GM18505 (cell line): Measurements from ENCODE around the gene MACROD1.

Experiments used
- ATAC-seq: cut with Tn5 transposase; IDR thresholded peaks from one replicate; pipeline ENCODE4 v1.9.1; 2021; ENCODE audit not compliant: unreplicated experiment
- POLR2A ChIP-seq: IDR thresholded peaks from 4 replicates; pipeline ENCODE4 v1.6.1; 2011; ENCODE audit warnings: borderline replicate concordance; ENCODE audit not compliant: insufficient read depth, insufficient read length; ENCODE audit errors: extremely low read depth

Gene MACROD1

GRCh38 chr11:64038500-64038899, 127.4 kb downstream of the MACROD1 start:
- ATAC-seq = no peak
- TF ChIP-seq POLR2A = no peak

- TF ChIP-seq POLR2A = no peak
- ATAC-seq = no peak
These were observed 128.8 kb downstream of the MACROD1 start for GRCh38 chr11:64037027-64037634.

- no peak for ATAC-seq
- TF ChIP-seq POLR2A = no peak
These were observed 129.6 kb downstream of the MACROD1 start for GRCh38 chr11:64036087-64037026.

- no peak for TF ChIP-seq POLR2A
- ATAC-seq = no peak
These were observed 130.3 kb downstream of the MACROD1 start, which contains the start of gene FLRT1 for GRCh38 chr11:64035576-64035975. Gene FLRT1 (plus strand): TSS chr11:64035931. CDS start chr11:64116268, 80,337 bp downstream.

- no peak for TF ChIP-seq POLR2A
- no peak for ATAC-seq
These were observed 130.8 kb downstream of the MACROD1 start for GRCh38 chr11:64035081-64035524.

GRCh38 chr11:64034411-64034811, 131.5 kb downstream of the MACROD1 start:
- no peak for TF ChIP-seq POLR2A
- no peak for ATAC-seq

- ATAC-seq = no peak
- no peak for TF ChIP-seq POLR2A
These were observed 133.9 kb downstream of the MACROD1 start for GRCh38 chr11:64032050-64032449.

GRCh38 chr11:64031001-64031400, 134.9 kb downstream of the MACROD1 start:
- no peak for TF ChIP-seq POLR2A
- ATAC-seq = no peak

GRCh38 chr11:64029773-64030172, 136.1 kb downstream of the MACROD1 start:
- no peak for TF ChIP-seq POLR2A
- ATAC-seq = no peak

GRCh38 chr11:64028398-64029115, 137.4 kb downstream of the MACROD1 start:
- ATAC-seq = no peak
- TF ChIP-seq POLR2A = no peak

GRCh38 chr11:64027651-64028397, 138.1 kb downstream of the MACROD1 start:
- no peak for ATAC-seq
- TF ChIP-seq POLR2A = no peak

GRCh38 chr11:64026575-64027205, 139.2 kb downstream of the MACROD1 start:
- TF ChIP-seq POLR2A = no peak
- no peak for ATAC-seq

GRCh38 chr11:64025205-64025604, 140.7 kb downstream of the MACROD1 start:
- no peak for ATAC-seq
- no peak for TF ChIP-seq POLR2A
